Activated CD8-positive, alpha-beta memory T cell treated with anti-CD3 and anti-CD28 coated beads, Interleukin-2, amount 50 U/mL, for 48 hours (primary cell): ENCODE measurements around the gene THEMIS2.
"Not testable (repeated sequence)": the region's sequence is repeated elsewhere in the genome, so short reads cannot be mapped to it uniquely, and the experiment has no call there.

Experiments
- DNase-seq: peaks from one replicate; pipeline ENCODE4 v3.0.0-alpha.2; 2020

The THEMIS2 gene

DNA sequence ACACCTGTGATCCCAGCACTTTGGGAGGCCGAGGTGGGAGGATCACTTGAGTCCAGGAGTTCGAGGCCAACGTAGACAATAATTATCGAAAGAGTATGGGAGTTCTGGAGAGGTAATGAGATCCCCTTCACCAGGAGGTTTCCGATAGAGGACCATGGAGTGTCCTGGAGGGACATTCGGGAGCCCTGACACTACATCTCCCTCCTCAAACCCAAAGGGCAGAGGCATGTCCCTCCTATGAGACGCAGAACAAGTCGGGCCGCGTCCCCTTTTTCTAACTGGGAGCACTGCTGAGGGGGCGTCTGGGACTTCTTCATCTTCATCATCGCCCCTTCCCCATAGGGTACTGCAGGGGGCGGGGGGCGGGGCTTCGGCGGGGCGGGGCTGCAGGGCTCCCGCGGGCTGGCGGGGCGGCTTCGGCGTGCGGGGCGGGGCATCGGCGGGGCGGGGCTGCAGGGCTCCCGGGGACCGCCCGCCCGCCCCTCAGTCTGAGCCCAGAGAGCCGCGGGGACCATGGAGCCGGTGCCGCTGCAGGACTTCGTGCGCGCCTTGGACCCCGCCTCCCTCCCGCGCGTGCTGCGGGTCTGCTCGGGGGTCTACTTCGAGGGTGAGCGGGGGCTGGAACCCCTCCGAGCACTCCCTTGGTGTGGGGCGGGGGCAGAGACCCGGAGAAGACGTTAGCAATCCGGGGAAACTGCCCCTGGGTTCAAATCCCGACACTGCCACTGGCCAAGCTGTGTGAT, at the start of gene THEMIS2:
Gene THEMIS2 (plus strand): TSS at position 486 of the 743 bp plus-strand sequence. CDS start 28 bp downstream, at position 514.
- DNase-seq = peak; percentile 89

DNA sequence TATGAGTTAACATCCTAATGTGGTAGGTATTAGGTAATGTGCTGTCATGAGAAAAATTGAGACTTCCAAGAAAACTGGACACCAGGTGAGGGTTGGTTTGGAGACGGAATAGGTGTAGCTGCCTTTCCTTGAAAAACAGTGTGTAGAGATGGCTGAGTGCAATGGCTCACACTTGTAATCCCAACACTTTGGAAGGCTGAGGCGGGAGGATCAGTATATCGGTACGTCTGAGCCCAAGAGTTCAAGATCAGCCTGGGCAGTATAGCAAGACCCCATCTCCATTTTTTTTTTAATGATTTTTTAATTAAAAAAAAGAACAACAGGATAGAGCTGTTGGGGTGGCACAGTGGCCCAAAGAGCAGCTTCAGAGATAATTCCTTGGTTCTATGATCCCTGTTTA, 48.6 kb upstream of the THEMIS2 start:
- DNase-seq = no peak

DNA sequence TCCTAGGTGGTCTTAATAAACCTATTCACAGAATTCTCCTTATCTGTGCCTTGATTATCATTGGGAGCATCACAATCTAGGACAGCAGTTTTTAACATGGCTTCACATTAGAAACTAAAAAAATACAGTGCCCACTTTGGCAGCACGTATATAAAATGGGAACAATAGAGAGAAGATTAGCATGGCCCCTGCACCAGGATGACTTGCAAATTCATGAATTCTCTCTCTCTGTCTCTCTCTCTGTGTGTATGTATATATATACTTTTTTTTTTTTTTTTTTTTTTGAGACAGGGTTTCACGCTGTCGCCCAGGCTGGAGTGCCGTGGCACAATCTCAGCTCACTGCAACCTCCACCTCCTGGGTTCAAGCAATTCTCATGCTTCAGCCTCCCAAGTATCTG, 47.9 kb upstream of the THEMIS2 start:
- no peak for DNase-seq

DNA sequence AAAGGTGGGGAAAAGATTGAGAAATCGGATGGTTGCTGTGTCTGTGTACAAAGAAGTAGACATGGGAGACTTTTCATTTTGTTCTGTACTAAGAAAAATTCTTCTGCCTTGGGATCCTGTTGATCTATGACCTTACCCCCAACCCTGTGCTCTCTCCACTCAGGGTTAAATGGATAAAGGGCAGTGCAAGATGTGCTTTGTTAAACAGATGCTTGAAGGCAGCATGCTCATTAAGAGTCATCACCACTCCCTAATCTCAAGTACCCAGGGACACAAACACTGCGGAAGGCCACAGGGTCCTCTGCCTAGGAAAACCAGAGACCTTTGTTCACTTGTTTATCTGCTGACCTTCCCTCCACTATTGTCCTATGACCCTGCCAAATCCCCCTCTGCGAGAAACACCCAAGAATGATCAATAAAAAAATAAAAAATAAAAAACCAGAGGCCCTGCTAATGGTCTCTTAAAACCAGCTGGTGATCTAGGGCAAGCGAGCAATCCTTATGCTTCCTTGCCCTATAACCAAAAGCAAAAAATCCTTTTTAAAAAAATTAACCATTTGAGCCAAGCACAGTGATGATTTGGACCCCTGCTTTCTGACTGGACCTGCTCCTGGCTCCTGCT, 42.9 kb upstream of the THEMIS2 start:
- DNase-seq = not testable (repeated sequence)

DNA sequence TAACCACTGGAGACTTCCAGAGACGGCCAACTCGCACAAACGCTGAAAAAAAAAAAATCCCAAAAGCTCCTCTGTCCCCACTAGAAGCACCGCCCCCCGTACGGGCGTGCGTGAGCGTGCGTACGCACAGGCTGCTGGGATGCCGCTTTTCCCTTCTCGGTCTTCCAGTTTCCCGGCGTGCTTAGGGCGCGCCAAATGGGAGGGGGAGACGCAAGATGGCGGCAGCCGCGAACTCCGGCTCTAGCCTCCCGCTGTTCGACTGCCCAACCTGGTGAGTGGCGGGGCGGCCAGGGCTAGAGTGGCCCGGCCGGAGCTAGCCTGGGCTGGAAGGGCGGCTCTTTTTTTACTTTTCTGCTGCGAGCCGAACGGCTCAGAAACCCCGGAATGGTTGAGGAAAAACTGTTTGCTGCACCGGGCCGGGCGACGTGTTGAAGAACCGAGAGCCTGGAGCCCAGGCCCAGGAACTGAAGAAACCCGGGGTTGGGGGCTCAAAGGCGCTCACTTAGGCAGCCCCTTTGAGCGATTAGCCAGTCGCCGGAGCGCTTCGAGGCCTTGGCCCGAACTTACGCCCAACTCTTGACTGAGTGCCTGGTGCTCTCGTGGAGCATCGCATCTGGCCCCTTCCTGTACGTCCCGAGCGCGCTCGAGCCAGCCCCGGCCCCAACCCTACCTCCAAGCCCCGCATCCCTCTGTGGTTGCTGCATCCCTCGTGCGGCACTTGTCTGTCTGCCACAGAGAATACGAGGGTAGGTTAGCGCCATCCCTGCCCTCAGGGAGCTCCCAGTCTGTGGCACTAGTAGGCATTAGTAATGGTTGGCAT, 41.5 kb upstream of the THEMIS2 start, which contains the start of gene PPP1R8:
Gene PPP1R8 (plus strand): TSS at position 162 of the 820 bp plus-strand sequence. CDS start 54 bp downstream, at position 216.
- DNase-seq = peak; percentile 92

DNA sequence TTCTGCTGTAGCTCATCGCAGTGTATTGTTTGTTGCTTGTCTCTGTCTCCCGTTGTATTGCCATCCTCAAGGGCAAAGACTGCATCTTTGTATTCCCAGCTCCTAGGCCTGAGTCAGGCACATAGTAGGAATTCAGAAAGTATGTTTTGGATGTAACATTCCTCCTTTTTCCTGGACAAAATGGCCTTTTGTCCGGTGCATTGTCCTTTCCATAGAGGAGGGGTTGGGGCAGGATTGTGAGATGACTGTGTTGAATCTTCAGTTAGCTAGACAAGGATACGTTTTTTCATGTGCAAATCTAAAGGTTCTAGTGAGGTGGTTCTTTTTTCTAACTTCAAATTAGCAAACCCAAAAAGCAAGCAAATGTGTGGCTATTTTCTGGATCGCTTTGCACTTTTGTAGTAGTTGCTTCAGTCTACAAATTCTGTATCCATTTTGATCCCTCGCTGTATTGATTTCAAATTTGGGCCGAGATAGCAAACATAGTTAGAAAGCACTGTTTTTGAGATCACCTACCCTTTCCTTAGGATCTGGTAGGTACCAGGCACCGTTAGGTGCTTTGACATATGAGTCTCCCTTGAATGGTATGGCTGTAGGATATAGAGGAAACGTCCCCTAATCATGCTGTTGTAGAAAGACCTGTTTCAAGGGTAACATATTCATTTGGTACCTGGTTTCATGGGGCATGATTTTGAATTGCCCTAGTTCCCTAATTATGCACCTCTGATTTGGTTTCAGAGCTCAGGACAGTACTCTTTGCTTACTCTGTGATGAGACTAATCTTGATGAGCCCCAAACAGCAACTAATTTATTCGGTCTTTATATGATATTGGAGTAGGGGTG, 40.6 kb upstream of the THEMIS2 start:
- no peak for DNase-seq

DNA sequence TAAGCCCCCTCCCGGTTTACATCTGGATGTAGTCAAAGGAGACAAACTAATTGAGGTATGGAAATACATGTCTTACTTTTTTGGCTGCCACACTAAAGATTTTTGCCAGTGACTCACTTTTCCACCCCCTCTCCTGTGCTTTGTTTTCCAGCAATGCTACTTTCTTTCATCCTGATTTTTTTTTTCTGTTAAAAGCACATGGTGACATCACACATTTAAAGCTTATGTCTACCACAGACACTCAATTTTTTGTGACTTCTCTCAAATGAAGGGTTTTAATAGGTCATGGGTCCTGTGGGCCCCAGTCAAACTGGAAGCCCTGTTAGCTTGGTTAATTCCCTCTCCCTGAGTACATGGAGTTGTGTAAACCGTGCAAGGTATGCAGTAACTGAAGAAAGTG, 39.6 kb upstream of the THEMIS2 start:
- DNase-seq = no peak

DNA sequence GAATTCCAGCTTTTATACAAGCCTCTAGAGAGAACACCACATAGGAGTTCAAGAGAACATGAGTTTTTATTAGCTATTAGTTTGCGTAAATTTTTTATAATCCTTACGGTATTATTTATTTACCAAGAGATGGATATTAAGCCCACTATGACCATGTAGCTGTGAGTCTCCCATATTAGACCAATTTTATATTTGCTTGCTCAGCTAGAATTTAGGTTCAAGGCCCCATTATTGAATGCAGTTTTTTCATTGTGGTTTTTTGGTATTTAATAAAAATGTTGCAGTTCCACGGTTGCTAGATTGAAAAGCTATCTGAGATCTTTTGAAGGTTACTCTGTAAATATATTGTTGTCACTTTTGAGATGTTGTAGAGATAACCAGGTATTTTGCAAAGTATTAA, 38.9 kb upstream of the THEMIS2 start:
- DNase-seq = no peak

DNA sequence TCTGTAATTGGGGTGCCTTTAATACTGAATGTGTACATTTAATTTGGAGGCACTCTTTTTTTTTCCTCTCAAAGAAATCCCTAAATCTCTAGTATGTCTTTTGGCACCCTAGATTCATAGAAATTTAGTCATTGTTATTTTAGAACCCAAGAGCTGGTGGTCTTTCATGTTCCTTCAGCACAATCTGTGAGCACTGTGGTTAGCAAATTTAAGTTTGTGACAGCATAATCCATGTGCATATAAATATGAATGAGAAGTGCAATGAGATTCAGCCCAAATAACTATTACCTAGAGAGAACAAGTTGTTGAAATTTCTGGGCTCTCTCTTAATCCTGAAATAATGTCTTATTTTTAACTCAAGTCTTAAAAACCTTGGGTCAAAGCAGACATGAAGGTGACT, 37.3 kb upstream of the THEMIS2 start:
- DNase-seq = no peak

DNA sequence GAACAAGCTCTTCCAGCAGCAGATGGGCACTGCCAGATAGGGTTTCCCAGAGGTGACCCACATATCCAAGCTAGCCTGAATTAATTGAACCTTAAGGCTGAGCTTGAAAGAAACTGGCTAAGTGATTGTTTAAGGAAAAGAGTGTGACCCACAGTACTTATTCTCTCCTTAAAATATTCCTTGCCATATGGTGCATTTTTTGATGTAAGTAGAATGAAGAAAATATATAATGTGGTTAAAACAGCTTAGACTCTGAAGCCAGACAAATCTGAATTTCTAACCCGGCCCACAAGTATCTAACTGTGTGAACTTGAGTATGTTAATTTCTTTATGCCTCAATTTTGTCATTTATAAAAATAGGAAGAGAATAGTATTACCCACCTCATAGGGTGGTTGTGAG, 36.8 kb upstream of the THEMIS2 start:
- no peak for DNase-seq

DNA sequence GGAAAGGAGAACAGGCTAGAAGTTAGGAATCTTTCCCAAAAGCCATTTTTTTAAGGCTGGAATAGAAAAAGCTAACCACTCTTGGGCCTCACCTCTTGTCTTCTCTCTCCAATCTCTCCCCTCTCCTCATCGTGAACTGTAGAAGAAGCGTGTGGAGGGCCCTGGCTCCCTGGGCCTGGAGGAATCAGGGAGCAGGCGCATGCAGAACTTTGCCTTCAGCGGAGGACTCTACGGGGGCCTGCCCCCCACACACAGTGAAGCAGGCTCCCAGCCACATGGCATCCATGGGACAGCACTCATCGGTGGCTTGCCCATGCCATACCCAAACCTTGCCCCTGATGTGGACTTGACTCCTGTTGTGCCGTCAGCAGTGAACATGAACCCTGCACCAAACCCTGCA, 22.4 kb upstream of the THEMIS2 start:
- no peak for DNase-seq

DNA sequence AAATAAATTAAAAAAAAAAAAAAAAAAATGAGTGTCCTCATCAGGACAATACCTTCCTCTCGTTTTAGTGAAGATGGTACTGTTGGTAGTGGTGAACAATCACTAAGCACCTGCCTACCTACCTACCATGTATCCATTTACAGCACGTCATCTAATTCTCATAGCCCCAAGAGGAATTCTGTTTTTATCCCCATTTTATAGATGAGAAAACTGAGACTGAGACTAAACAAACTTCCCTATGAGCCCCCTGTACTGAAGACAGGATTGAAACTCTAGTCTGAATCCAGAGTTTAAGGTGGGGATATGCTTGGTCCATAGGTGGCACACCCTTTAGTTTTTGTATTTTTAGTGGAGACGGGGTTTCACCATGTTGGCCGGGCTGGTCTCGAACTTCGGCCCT, 17.3 kb upstream of the THEMIS2 start:
- DNase-seq = no peak

DNA sequence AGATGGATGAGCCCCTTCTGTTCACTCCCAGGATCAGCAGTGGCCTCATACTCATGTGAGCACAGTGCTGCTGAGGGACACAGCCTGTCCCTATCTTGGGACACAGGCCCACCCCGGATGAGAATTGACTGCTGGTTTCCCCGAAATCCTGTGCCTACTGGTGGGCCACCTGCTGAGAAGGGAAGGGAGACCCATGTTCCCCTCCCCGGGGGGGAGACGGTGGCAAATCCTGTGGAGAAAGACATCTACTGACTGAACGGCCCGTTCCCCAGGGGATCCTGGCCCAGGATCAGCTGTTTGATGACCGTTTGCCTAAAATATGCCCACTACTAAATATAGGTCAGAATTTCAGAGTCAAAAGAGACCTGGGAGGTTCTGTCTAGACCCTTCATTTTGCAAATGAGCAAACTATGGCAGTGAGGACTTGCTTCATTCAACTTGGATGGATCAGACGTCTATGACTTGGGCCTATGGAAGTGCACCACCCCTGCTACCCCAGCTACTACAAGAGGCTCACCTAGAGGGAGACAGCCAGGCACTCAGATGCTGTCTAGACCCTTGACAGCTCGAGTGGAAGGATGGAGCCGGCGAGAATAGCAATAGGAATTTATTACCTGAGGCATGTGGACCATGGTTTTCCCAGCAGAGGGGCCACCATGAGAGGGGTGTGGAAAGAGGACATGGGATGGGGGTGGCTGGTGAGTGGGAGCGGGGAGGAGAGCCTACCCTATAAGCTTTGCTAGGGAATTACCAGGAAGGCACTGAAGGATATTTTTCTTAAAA, 15.6 kb upstream of the THEMIS2 start:
- DNase-seq = no peak

DNA sequence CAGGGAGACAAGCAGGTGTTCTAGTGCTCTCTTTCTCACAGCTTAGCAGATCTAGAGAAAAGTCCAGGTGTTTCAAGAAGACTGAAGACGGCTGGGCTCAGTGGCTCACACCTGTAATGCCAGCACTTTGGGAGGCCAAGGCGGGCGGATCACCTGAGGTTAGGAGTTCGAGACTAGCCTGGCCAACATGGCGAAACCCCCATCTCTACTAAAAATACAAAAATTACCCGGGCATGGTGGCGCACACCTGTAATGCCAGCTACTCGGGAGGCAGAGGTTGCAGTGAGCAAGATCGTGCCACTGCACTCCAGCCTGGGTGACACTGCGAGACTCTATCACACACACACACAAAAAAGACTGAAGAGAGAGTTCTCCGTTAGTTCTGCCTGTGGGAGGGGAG, 14.8 kb upstream of the THEMIS2 start:
- not testable (repeated sequence) for DNase-seq

DNA sequence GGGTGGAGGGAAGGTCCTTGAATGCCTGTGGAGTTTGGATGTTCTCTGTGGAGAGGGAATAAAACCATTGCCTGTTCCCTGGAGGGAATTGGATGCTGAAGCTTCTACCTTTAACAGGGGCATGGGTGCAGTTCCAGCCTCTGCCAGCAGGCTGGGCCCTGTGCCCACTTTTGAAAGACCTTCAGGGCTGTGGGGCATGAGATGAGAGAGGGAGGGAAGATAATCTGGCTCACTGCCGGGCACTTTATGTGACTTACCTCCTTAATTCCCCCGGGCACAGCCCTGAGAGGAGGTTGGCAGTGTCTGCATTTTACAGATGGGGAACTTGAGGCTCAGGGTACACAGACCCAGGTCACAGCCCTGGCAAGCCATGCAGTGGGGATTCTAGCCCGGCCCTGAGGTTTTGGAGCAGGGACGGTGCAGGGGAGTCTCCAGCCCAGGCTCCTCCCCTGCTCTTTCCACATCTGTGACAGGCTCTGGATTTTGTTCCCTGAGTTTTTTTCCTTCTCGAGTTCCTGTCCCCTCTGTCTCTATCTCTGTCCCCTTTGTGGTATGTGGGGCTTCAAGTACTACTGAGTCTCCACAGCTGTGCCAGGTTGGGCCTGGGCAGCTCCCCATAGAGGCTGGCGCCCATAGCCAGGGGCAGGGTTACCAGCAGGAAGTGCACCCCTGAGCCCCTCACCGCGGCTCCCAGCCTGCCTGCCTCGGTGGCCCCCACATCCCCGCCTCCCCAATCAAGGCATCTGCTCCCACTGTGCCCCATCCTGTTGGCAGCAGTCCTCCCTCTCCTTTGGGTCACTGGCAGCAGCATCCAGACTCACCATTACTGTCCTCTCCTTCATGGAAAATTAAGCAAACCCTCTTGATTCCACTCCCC, 14.0 kb upstream of the THEMIS2 start:
- DNase-seq = peak; percentile 91

DNA sequence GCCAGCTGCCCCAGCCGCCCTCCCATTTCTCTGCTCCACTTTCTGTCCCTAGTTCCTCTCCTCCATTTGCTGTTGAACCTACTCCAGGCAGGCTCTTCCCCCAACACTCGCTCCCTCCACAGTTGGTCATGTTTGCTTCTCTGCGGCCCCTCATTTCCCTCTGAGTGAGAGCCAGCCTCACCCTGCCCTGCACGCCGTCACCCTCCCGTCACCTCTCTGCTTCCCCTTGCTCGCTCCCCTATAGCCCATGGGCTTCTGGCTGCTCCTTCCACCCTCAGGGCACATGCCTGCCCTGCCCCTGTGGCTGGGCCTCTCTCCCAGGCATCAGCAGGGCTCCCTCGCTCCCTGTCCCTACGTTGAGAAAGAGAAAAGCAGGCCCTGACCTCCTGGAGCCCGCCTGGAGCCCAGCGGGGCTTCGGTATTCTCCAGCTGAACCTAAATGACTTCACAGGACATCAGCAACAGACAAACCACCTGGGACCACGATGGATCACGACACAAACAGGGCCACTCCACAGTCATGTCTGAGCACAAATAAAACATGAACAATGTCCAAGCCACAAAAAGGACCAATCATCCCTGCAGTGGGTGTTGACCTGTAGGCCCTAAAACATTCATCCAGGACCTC, 13.3 kb upstream of the THEMIS2 start:
- no peak for DNase-seq

DNA sequence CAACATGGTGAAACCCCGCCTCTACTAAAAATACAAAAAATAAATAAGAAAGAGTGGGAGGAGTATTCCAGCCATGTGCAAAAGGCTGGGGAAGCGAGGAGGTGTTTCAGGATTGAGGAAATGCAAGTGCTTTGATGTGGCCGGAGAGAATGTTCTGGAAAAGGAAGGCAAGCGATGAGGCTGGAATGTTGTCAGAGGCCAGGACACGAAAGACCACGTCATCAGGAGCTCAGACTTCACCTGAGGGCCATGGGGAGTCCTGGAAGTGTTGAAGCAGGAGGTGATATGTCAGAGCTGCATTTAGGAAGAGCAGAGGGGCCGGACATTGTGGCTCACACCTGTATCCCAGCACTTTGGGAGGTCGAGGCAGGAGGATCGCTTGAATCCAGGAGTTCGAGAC, 10.9 kb upstream of the THEMIS2 start:
- no peak for DNase-seq

DNA sequence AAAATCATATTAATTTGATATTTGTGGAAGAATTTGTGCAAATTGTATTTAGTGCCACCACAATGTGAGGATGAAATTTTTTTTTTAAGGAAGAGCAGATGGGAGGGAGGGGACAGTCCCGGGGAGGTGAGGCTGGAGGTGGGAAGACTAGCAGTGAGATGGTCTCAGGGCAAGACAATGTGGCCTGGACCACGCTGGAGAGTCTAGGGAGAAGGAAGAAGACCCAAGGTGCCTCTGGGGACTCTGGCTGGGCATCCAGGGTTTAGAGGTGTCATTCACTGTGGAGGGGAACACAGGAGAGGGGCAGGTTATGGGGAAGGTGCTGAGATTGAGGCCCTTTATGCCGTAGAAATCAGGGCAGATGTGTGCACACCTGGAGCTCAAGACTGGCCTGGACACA, 10.3 kb upstream of the THEMIS2 start:
- no peak for DNase-seq

DNA sequence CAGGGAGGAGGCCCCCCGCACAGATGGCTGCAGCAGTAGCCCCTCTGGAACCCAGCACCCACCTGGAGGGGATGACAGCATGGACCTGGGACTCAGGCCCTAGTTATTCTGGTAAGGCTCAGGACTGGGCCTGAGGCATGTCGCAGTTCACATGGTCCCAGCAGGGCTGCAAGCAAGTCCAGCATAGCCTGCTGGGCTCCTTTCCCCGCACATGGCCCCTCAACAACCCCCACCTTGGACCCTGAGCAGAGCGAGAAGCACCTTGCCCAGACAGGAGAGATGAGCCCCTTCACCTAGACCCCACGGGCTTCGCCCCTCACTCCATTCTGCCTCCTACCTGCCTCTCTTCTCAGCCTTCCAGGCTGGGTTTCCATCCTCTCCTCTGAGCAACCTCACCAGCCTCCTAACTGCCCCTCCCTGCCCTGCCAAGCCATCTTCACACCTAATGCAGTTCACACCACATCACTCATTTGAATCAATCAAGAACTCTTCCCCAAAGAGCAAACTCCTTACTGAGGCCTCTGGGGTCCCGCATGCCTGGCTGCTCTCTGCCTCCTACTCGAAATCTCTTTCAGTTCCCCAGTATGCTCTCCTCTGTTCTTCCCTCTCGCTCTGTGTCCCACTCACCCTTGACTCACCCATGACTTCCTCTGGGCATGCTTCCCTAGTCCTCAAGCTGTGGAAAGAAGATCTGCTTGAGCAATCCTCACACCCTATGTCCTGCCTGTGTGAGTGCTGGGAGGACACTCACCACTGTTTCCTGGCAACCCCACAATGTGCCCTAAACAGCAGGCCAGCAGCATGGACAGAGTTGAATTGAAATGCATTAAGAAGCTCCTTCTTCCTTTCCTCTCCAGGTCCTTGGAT, 9.4 kb upstream of the THEMIS2 start:
- DNase-seq = no peak
